ENCODE data around the gene DAB1. TPM values are rescaled to one million over a fixed set of nuclear protein-coding genes. Genes with fewer than 3 reads are reported as not detected.

DAB1 gene
- total RNA-seq, 4 donors from 2014 or later = under 0.01 to 5.9 (median 0.61) TPM

GRCh38 chr1:57336793-57337192, 87.1 kb downstream of the DAB1 start:
- no peak for TF ChIP-seq CTCF (IDR thresholded peaks at IDR 0.05)
- TF ChIP-seq POLR2A (IDR thresholded peaks at IDR 0.05) = no peak

GRCh38 chr1:57331620-57332019, 92.2 kb downstream of the DAB1 start:
- Histone ChIP-seq H3K27ac (no peak overlapping the region), H3K36me3 (no peaks in the 10 kb centered on the region), H3K4me3 (no peak overlapping the region), H3K27me3 (no peaks in the 10 kb centered on the region), H3K9me3 (no peaks in the 10 kb centered on the region), H3K4me1 (no peaks in the 10 kb centered on the region)
- intact Hi-C loops (cut with DNase I; ENCODE audit: low total_unique reads) = no loop called here
- no peak for DNase-seq
- TF ChIP-seq CTCF (IDR thresholded peaks at IDR 0.05) (no peak), POLR2A (IDR thresholded peaks at IDR 0.05) (no peak)

More at GRCh38 chr1:57336793-57337192, 87.1 kb downstream of the DAB1 start:
- intact Hi-C loops (cut with DNase I; ENCODE audit: low total_unique reads) = no loop called here
- no peaks in the 10 kb centered on the region for H3K4me1 ChIP-seq
- H3K27ac ChIP-seq = no peak overlapping the region
- no peak for DNase-seq
- no peaks in the 10 kb centered on the region for H3K36me3 ChIP-seq
- no peaks in the 10 kb centered on the region for H3K27me3 ChIP-seq
- no peaks in the 10 kb centered on the region for H3K9me3 ChIP-seq
- no peak overlapping the region for H3K4me3 ChIP-seq

- no peak overlapping the region for H3K4me3 ChIP-seq
- TF ChIP-seq CTCF (IDR thresholded peaks at IDR 0.05) (no peak), POLR2A (IDR thresholded peaks at IDR 0.05) (no peak)
- H3K36me3 ChIP-seq = no peaks in the 10 kb centered on the region
- no peak overlapping the region for H3K27ac ChIP-seq
- intact Hi-C loops (cut with DNase I; ENCODE audit: low total_unique reads) = no loop called here
- no peaks in the 10 kb centered on the region for H3K27me3 ChIP-seq
- no peaks in the 10 kb centered on the region for H3K9me3 ChIP-seq
- no peak for DNase-seq
- no peaks in the 10 kb centered on the region for H3K4me1 ChIP-seq
These were observed 93.9 kb downstream of the DAB1 start for GRCh38 chr1:57329937-57330336.

- Histone ChIP-seq H3K27ac (no peak overlapping the region), H3K36me3 (no peaks in the 10 kb centered on the region), H3K9me3 (no peaks in the 10 kb centered on the region), H3K27me3 (no peaks in the 10 kb centered on the region), H3K4me3 (no peak overlapping the region), H3K4me1 (no peaks in the 10 kb centered on the region)
- TF ChIP-seq POLR2A (IDR thresholded peaks at IDR 0.05) (no peak), CTCF (IDR thresholded peaks at IDR 0.05) (no peak)
- DNase-seq = no peak
- intact Hi-C loops (cut with DNase I; ENCODE audit: low total_unique reads) = no loop called here
These were observed 94.8 kb downstream of the DAB1 start for GRCh38 chr1:57329001-57329527.

- no peak for TF ChIP-seq POLR2A (IDR thresholded peaks at IDR 0.05)
- TF ChIP-seq CTCF (IDR thresholded peaks at IDR 0.05) = no peak
- no peak for DNase-seq
These were observed 95.9 kb downstream of the DAB1 start for GRCh38 chr1:57327946-57328345.

More at GRCh38 chr1:57327946-57328345, 95.9 kb downstream of the DAB1 start:
- Histone ChIP-seq H3K27me3 (no peaks in the 10 kb centered on the region), H3K9me3 (no peaks in the 10 kb centered on the region), H3K4me3 (no peak overlapping the region), H3K4me1 (no peaks in the 10 kb centered on the region), H3K36me3 (no peaks in the 10 kb centered on the region), H3K27ac (no peak overlapping the region)
- intact Hi-C loops (cut with DNase I; ENCODE audit: low total_unique reads) = no loop called here
